Ascending aorta (tissue), 2 donors: ENCODE data around the gene LDHAL6B. TPM values are rescaled to one million over a fixed set of nuclear protein-coding genes. Genes with fewer than 3 reads are reported as not detected.
A peak's percentile ranks its signal among the peaks of the same experiment; 100 is the strongest.

Source experiments
- DNase-seq, 2 donors: peaks; one replicate each; pipeline ENCODE4 v3.0.0-alpha.2; 2019; ENCODE audit warnings: low spot score in 2 of 2
- H3K27ac ChIP-seq, 2 donors: fragments of 200-600 bp; sonication (generic); one replicate each; pipeline ENCODE4 v1.5.1; 2016 to 2017; ENCODE audit warnings: mild to moderate bottlenecking in 1 of 2
- H3K27me3 ChIP-seq: fragments of 200-600 bp; sonication (generic); one replicate; pipeline ENCODE4 v1.5.1; 2017
- H3K36me3 ChIP-seq, 2 donors: fragments of 200-600 bp; sonication (generic); one replicate each; pipeline ENCODE4 v1.5.1; 2016
- H3K4me1 ChIP-seq, 2 donors: fragments of 200-600 bp; sonication (generic); one replicate each; pipeline ENCODE4 v1.5.1; 2016 to 2017; ENCODE audit warnings: mild to moderate bottlenecking in 1 of 2
- H3K4me3 ChIP-seq, 2 donors: fragments of 200-600 bp; sonication (generic); one replicate each; pipeline ENCODE4 v1.5.1; 2016 to 2017; ENCODE audit warnings: mild to moderate bottlenecking in 1 of 2
- H3K9me3 ChIP-seq, 2 donors: fragments of 200-600 bp; sonication (generic); one replicate each; pipeline ENCODE4 v1.5.1; 2016
- intact Hi-C: fragments of 100-400 bp; cut with DNase I; formaldehyde crosslinking; loops from one replicate; pipeline ENCODE4 v1.15.1; 2023
- total RNA-seq: library from RNA; depleted of rRNA; stranded (reverse); fragments of >200 nt; gene quantifications from one replicate; pipeline ENCODE4 v1.1.0, GENCODE V29; 2016
- TF ChIP-seq, protein P1 (sequence below), 3 experiments: fragments of 200-600 bp in 2 of 3; fragments of 450-650 bp in 1 of 3; sonication (generic) in 2 of 3; IDR thresholded peaks; one replicate each; pipeline ENCODE4 v1.5.1; 2016 to 2019; ENCODE audit warnings: antibody characterized with exemption in 3 of 3, mild to moderate bottlenecking in 1 of 3, moderate library complexity in 1 of 3

LDHAL6B gene
- total RNA-seq, 1 donor from 2014 or later, result not detected

DNA sequence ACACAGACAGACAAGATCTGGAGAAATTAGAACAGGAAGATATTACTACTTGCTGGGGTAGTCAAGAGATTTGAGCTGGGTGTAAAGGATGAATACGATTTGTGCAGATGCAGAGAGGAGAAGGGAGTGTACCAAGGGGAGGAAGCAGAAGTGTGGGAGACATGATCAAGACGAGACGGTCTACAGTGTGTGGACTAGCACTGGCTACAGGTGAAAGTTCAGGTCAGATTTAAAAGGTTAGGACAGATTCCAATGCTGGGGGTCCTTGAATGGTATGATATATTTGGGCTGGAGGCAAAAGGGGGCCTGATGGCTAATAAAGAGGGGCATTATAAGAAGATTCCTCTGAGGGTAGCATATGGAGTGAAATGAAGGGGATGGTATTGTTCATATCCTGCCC is 12.1 kb downstream of the LDHAL6B start:
- no peak for DNase-seq
- intact Hi-C loops, result no loop called here
- H3K36me3 ChIP-seq, result peaks cover 15 to 57% of the 10 kb centered on the region in 2 donors
- H3K9me3 ChIP-seq, result no peaks in the 10 kb centered on the region
- peaks cover 0 to 7% of the 10 kb centered on the region in 2 donors for H3K4me1 ChIP-seq
- H3K27ac ChIP-seq, result peak overlapping the region in 1 of 2 donors; percentile 2
- no peak overlapping the region for H3K4me3 ChIP-seq
- no peaks in the 10 kb centered on the region for H3K27me3 ChIP-seq
- TF ChIP-seq, protein P1, sequence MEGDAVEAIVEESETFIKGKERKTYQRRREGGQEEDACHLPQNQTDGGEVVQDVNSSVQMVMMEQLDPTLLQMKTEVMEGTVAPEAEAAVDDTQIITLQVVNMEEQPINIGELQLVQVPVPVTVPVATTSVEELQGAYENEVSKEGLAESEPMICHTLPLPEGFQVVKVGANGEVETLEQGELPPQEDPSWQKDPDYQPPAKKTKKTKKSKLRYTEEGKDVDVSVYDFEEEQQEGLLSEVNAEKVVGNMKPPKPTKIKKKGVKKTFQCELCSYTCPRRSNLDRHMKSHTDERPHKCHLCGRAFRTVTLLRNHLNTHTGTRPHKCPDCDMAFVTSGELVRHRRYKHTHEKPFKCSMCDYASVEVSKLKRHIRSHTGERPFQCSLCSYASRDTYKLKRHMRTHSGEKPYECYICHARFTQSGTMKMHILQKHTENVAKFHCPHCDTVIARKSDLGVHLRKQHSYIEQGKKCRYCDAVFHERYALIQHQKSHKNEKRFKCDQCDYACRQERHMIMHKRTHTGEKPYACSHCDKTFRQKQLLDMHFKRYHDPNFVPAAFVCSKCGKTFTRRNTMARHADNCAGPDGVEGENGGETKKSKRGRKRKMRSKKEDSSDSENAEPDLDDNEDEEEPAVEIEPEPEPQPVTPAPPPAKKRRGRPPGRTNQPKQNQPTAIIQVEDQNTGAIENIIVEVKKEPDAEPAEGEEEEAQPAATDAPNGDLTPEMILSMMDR (IDR thresholded peaks at IDR 0.05), result no peak

- H3K27me3 ChIP-seq, result no peaks in the 10 kb centered on the region
- H3K4me1 ChIP-seq, result peaks cover 0 to 10% of the 10 kb centered on the region in 2 donors
- no peak overlapping the region for H3K4me3 ChIP-seq
- no peaks in the 10 kb centered on the region for H3K9me3 ChIP-seq
- peaks cover 10 to 52% of the 10 kb centered on the region in 2 donors for H3K36me3 ChIP-seq
- no peak for DNase-seq
- intact Hi-C loops, result no loop called here
- TF ChIP-seq, protein P1 (IDR thresholded peaks at IDR 0.05), result no peak
- peak overlapping the region; percentile 55 to 66 for H3K27ac ChIP-seq
Measured at GRCh38 chr15:59221511-59222505, 15.2 kb downstream of the LDHAL6B start.

GRCh38 chr15:59222906-59223550 is 16.4 kb downstream of the LDHAL6B start:
- intact Hi-C loops, result loop anchor here (1.0 kb wide), 1 partner anchor 9 kb away; no protein-coding TSS in a partner anchor
- no peaks in the 10 kb centered on the region for H3K27me3 ChIP-seq
- peaks cover 0 to 10% of the 10 kb centered on the region in 2 donors for H3K4me1 ChIP-seq
- H3K4me3 ChIP-seq, result no peak overlapping the region
- H3K36me3 ChIP-seq, result peaks cover 13 to 52% of the 10 kb centered on the region in 2 donors
- H3K27ac ChIP-seq, result peak overlapping the region; percentile 1 to 55
- H3K9me3 ChIP-seq, result no peaks in the 10 kb centered on the region
- no peak for DNase-seq
- TF ChIP-seq, protein P1 (IDR thresholded peaks at IDR 0.05), result no peak

DNA sequence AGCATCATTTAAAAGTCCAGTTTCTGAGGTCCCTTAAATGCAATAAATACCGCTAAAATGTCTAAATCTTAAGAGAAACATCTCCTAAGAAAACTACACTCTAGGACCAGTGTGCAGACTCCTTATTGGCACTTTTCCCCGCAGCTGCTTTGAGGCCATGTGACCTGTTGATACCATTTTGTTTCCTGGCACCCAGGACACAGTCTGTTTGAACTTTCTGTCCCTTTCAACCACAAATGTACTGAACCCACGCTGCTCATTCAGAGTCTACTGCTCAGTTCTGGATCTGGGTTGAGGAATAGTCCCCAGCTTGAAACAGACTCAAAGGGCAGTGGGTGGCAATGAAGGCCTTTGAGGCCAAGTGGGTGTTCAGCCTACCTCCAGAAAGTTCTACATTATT is 17.1 kb downstream of the LDHAL6B start:
- H3K9me3 ChIP-seq, result no peaks in the 10 kb centered on the region
- intact Hi-C loops, result loop anchor here (1.0 kb wide), 1 partner anchor 9 kb away; no protein-coding TSS in a partner anchor

DNA sequence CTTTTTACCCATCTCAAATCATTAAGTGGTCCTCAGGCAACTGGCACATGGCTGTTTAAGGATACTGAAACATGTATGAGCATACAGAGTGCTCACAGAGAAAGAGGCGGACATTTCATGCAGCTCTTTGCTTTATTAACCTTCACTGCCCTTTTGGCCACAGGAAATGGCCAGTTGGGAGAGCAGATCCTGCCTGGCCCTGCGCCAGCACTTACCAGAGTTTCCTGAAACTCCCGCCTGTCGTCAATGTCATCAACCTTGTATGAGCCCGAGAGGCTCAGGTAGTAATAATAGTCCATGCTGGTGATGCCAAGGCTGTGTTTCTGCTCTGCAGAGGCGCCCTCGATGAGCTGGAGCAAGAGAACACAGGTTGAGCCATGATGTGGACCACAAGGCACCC is 17.8 kb downstream of the LDHAL6B start:
- Histone ChIP-seq H3K27me3 (no peaks in the 10 kb centered on the region), H3K27ac (peak overlapping the region; percentile 24 to 55), H3K4me3 (no peak overlapping the region), H3K9me3 (no peaks in the 10 kb centered on the region), H3K4me1 (peaks cover 0 to 10% of the 10 kb centered on the region in 2 donors), H3K36me3 (peaks cover 13 to 49% of the 10 kb centered on the region in 2 donors)
- DNase-seq, result no peak
- TF ChIP-seq, protein P1 (IDR thresholded peaks at IDR 0.05), result no peak
- intact Hi-C loops, result no loop called here

More for the DNA sequence above, 17.1 kb downstream of the LDHAL6B start:
- Histone ChIP-seq H3K4me1 (peaks cover 0 to 10% of the 10 kb centered on the region in 2 donors), H3K36me3 (peaks cover 13 to 52% of the 10 kb centered on the region in 2 donors), H3K27ac (peak overlapping the region; percentile 52 to 55), H3K27me3 (no peaks in the 10 kb centered on the region), H3K4me3 (no peak overlapping the region)
- TF ChIP-seq, protein P1 (IDR thresholded peaks at IDR 0.05), result no peak
- no peak for DNase-seq
